GM12891 (cell line): ENCODE results near the gene HDLBP.

Experiments used
- DNase-seq: peaks from one replicate; pipeline ENCODE4 v3.0.0; 2011; ENCODE audit warnings: low spot score; ENCODE audit not compliant: insufficient read length
- FAIRE-seq: peaks from 2 replicates; lab custom pipeline; 2011; peaks lifted over from hg19 to GRCh38; lab: Jason Lieb, UNC
- PAX5 ChIP-seq: IDR thresholded peaks from 2 replicates; pipeline ENCODE4 v1.6.1; 2011; ENCODE audit warnings: low read length, moderate library complexity, mild to moderate bottlenecking; ENCODE audit not compliant: insufficient read depth, severe bottlenecking
- POLR2A ChIP-seq: IDR thresholded peaks from 2 replicates; pipeline ENCODE4 v1.6.1; 2011; ENCODE audit warnings: low read depth, low read length, control low read depth
- POLR2AphosphoS5 ChIP-seq: IDR thresholded peaks from 2 replicates; pipeline ENCODE4 v1.6.1; 2011; ENCODE audit warnings: low read depth, low read length, control low read depth
- POU2F2 ChIP-seq: IDR thresholded peaks from 2 replicates; pipeline ENCODE4 v1.6.1; 2011; ENCODE audit warnings: low read depth, mild to moderate bottlenecking, control low read depth, low read length, moderate library complexity
- SPI1 ChIP-seq: IDR thresholded peaks from 2 replicates; pipeline ENCODE4 v1.6.1; 2011; ENCODE audit warnings: low read depth, low read length, control low read depth
- TAF1 ChIP-seq: IDR thresholded peaks from 2 replicates; pipeline ENCODE4 v1.6.1; 2011; ENCODE audit warnings: low read depth, low read length, control low read depth

HDLBP gene

DNA sequence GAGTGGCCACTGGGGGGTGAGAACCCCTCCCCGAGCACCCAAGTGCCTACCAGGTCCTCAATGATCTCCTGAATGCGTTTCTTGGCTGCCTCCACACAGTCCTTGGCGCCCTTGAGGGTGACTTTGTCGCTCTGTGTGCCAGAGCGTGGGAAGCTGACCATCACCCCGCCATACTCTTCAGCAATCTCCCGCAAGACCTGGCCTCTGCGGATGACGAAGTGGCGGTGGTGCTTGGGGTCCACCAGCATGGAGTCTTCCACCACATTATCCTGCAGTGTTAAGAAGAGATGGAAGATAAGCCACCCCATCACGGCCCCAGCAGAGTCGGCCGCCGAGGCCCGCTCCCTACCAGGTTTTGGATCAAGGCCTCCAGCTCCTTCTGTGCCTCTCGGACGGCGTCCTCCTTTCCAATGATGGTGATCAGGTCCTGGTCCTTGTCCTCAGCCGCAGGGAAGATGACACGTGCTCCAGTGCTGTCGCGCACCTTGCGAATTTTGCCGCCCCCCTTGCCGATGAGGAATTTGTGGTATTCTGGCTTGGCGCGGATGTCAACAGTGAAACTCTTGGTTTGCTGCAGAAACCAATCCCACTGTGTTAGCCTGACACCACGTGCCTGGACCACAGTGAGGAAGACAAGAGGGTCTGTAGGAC is 75.8 kb downstream of the HDLBP start:
- TF ChIP-seq SPI1 (no peak), POLR2A (no peak), PAX5 (no peak), POU2F2 (no peak), POLR2AphosphoS5 (no peak), TAF1 (no peak)
- DNase-seq (no peak), FAIRE-seq (no peak)

DNA sequence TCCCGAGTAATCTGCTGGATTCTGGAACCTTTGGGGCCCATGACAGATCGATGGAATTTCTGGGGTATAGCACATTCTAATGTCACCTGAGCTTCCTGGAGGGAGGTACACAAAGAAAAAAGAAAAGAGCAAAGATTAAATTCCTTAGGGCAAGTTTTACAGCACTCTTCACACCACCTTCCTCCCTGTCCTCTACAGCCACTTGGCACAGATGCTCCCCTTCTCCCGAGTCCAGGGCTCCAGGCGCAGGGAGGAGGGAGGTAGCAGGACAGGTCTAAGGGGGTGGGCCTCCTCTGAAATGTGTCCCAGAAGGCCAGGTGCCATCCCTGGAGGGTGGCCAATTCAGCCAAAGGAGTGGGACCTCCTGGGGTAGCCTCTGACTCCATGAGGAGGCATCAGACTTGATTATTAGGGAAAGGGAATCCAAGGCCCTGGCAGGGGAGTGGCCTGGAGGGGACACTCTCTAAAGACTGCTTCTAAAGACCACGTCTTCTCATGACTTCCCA is 76.7 kb downstream of the HDLBP start:
- no peak for FAIRE-seq
- DNase-seq: no peak
- no peak for TF ChIP-seq POLR2AphosphoS5
- TF ChIP-seq POU2F2: no peak
- TF ChIP-seq PAX5: no peak
- no peak for TF ChIP-seq TAF1
- TF ChIP-seq POLR2A: no peak
- TF ChIP-seq SPI1: no peak

- FAIRE-seq: peak; percentile 9
- no peak for DNase-seq
- TF ChIP-seq POLR2A: no peak
- no peak for TF ChIP-seq SPI1
- no peak; the same call in 1 of the 2 replicates for TF ChIP-seq POLR2AphosphoS5
- TF ChIP-seq PAX5: no peak
- no peak for TF ChIP-seq POU2F2
- TF ChIP-seq TAF1: no peak
Measured at GRCh38 chr2:241237949-241238371, 77.5 kb downstream of the HDLBP start.

GRCh38 chr2:241237047-241237446 is 78.4 kb downstream of the HDLBP start:
- FAIRE-seq (no peak), DNase-seq (no peak)
- no peak for TF ChIP-seq SPI1
- no peak for TF ChIP-seq POLR2AphosphoS5
- no peak for TF ChIP-seq PAX5
- no peak for TF ChIP-seq POU2F2
- TF ChIP-seq POLR2A: no peak
- TF ChIP-seq TAF1: no peak

GRCh38 chr2:241235859-241236593 is 79.4 kb downstream of the HDLBP start:
- 0 out of 2 replicates have a peak, but pooled peaks have one; percentile 8 for TF ChIP-seq POLR2AphosphoS5
- no peak for TF ChIP-seq TAF1
- TF ChIP-seq SPI1: no peak
- FAIRE-seq (no peak), DNase-seq (no peak)

- no peak for TF ChIP-seq SPI1
- TF ChIP-seq POLR2A: no peak
- TF ChIP-seq POU2F2: no peak
- no peak for TF ChIP-seq TAF1
- TF ChIP-seq POLR2AphosphoS5: no peak
- TF ChIP-seq PAX5: no peak
- no peak for FAIRE-seq
- no peak for DNase-seq
Measured at GRCh38 chr2:241234962-241235740, 80.3 kb downstream of the HDLBP start.

- TF ChIP-seq POLR2A (peak; percentile 48; the same call in 1 of the 2 replicates), TAF1 (no peak), POLR2AphosphoS5 (0 out of 2 replicates have a peak, but pooled peaks have one; percentile 30)
- DNase-seq (no peak), FAIRE-seq (no peak)
Measured at GRCh38 chr2:241234066-241234790, 81.2 kb downstream of the HDLBP start.

DNA sequence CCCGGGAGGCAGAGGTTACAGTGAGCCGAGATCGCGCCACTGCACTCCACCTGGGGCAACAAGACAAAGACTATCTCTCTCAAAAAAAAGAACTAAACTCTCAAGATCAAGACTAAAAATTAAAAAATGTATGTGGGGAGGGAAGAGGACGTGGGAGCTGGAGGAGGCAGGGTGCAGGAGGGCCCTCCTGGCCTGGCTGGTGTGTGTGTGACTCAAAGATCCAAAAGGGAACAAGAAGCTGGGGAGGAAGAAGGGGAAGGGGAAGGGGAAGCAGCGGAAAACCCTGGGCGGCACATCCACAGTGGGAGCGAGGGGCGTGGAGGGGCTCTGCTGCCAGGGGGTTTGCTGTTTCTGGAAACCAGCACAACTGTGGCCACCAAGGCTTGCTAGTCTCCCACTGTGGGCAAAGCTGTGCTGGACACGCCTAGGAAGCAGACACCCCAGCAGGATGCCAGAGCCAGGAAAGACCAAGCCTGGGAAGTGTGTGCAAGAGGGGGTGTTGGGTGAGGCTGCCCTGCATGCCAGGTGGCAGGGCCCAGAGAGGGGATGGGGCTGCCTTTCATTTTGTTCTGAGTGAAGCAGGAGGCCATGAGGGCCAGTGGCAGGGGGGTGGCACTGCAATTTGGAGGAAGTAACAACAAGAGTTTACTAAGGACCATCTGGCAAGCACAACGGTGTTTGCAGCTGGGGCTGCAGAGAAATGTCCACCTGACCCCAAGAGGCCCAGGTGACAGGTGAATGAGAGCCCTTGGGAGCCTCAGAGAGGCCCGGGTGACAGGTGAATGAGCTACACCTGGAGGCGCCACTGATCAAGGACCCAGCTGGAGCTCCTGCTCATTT is 82.5 kb downstream of the HDLBP start:
- TF ChIP-seq TAF1: no peak
- TF ChIP-seq POLR2AphosphoS5: no peak; the same call in 1 of the 2 replicates
- TF ChIP-seq PAX5: no peak
- TF ChIP-seq POU2F2: no peak
- TF ChIP-seq POLR2A: no peak
- no peak for TF ChIP-seq SPI1
- FAIRE-seq: no peak
- no peak for DNase-seq

DNA sequence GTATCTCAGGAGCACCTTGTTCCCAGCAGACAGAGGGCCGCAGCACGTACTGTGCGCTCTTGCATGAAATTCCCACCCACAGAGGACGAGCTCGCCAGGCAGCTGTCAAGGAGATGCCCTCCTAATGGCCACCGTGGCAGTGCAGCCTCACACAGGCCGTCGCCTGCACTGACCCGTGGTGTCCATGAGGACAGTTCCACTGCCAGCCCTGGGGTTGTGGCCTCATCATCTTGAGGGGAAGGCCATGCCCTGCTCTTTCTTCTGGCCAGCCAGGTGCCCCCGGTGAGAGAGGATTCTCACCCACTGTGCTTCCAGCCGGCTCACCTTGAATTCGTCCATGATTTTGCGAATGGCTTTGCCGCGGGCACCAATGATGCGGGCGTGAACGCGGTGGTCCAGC is 85.0 kb downstream of the HDLBP start:
- FAIRE-seq: no peak
- DNase-seq: no peak

More for the DNA sequence above, 85.0 kb downstream of the HDLBP start:
- TF ChIP-seq POLR2A (no peak), PAX5 (no peak), TAF1 (no peak), POLR2AphosphoS5 (no peak; the same call in 1 of the 2 replicates), SPI1 (no peak), POU2F2 (no peak)
